Right lobe of liver (tissue), 6 donors: ENCODE data around the gene AHDC1. TPM values are rescaled to one million over a fixed set of nuclear protein-coding genes. Genes with fewer than 3 reads are reported as not detected.
"Not testable (repeated sequence)": the region's sequence is repeated elsewhere in the genome, so short reads cannot be mapped to it uniquely, and the experiment has no call there.

ENCODE experiments used
- ATAC-seq, 4 donors: fragments of 200-7000 bp; cut with Tn5 transposase; one replicate each; pipeline ENCODE4 v1.9.1; 2020; ENCODE audit warnings: mild to moderate bottlenecking in 4 of 4, moderate library complexity in 4 of 4
- DNase-seq, 3 donors: peaks; one replicate each; pipeline ENCODE4 v3.0.0-alpha.2; 2020
- H3K27ac ChIP-seq, 3 donors: fragments of 200-600 bp; one replicate each; pipeline ENCODE4 v1.8.0; 2022
- H3K27me3 ChIP-seq, 2 donors: fragments of 200-600 bp; one replicate each; pipeline ENCODE4 v1.8.0; 2022
- H3K36me3 ChIP-seq, 4 donors: fragments of 200-600 bp; sonication (generic) in 1 of 4; one replicate each; pipeline versions ENCODE4 v1.5.1 to v1.8.0; 2017 to 2022; ENCODE audit warnings: control low read depth in 1 of 4
- H3K4me1 ChIP-seq, 4 donors: fragments of 200-600 bp; sonication (generic) in 1 of 4; one replicate each; pipeline versions ENCODE4 v1.5.1 to v1.8.0; 2017 to 2022; ENCODE audit warnings: control low read depth in 1 of 4
- H3K4me3 ChIP-seq, 3 donors: fragments of 200-600 bp; one replicate each; pipeline ENCODE4 v1.8.0; 2022
- H3K9me3 ChIP-seq, 4 donors: fragments of 200-600 bp; sonication (generic) in 1 of 4; one replicate each; pipeline versions ENCODE4 v1.5.1 to v1.8.0; 2017 to 2022; ENCODE audit warnings: control low read depth in 1 of 4
- POLR2A ChIP-seq: fragments of 450-650 bp; IDR thresholded peaks from one replicate; pipeline ENCODE4 v1.6.1; 2017; ENCODE audit warnings: antibody characterized with exemption, mild to moderate bottlenecking
- WGBS: methylation state at CpG from one replicate; pipeline ENCODE4 v1.1.6; 2018; ENCODE audit warnings: low coverage, low lambda C conversion rate; ENCODE audit not compliant: insufficient coverage; ENCODE audit errors: missing lambda C conversion rate; 5-methylcytosine and 5-hydroxymethylcytosine counted together
- intact Hi-C, 2 donors: fragments of 100-400 bp; cut with DNase I; formaldehyde crosslinking; loops; one replicate each; pipeline versions ENCODE4 v1.11.2 to v1.14.1; 2022
- total RNA-seq, 6 experiments: library from RNA; depleted of rRNA in 2 of 6; stranded (reverse); fragments of >200 nt in 2 of 6; fragmentation: NEBNext Ultra II Directional in 3 of 6; extraction: Animal tissue kit (Norgen Biotek cat#: 25700) in 3 of 6; gene quantifications; one replicate each; pipeline versions ENCODE4 v1.1.0 to v1.2.4, GENCODE V29; 2016 to 2023
- TF ChIP-seq, protein P1 (sequence below), 4 donors: fragments of 200-600 bp in 3 of 4; fragments of 450-650 bp in 1 of 4; IDR thresholded peaks; one replicate each; pipeline versions ENCODE4 v1.5.1 to v1.8.0; 2016 to 2022; ENCODE audit warnings: antibody characterized with exemption in 4 of 4, mild to moderate bottlenecking in 2 of 4
- donor health status: DM: no; HTN: yes; CAD: no.
- donor health status: DM: no; HTN: no; CAD: no.
- donor health status: DM: no; HTN: no; CAD: no.
- donor health status: DM: no; HTN: yes; CAD: no.
- donor health status: DM: no; HTN: yes; CAD: no.

AHDC1 gene
- total RNA-seq, 6 experiments from 2014 or later, result 5.5 to 21.3 (median 10.9) TPM

- ATAC-seq, result no peak
- no peak for DNase-seq
- Histone ChIP-seq H3K4me3 (no peak overlapping the region), H3K27me3 (no peaks in the 10 kb centered on the region), H3K9me3 (no peaks in the 10 kb centered on the region), H3K36me3 (peaks cover 0 to 17% (median 2%) of the 10 kb centered on the region in 4 donors), H3K4me1 (peaks cover 0 to 25% (median 0%) of the 10 kb centered on the region in 4 donors), H3K27ac (peak overlapping the region in 1 of 3 donors; percentile 43)
- 48% methylated on average over 7 of the region's 8 CpGs for WGBS
- intact Hi-C loops, result loop anchor here (5.0 to 10.0 kb wide), 3 partner anchors 42 to 110 kb away; partner anchors contain the start of gene AHDC1 (in 1 of the 2)
- TF ChIP-seq POLR2A, result no peak
- TF ChIP-seq, protein P1, sequence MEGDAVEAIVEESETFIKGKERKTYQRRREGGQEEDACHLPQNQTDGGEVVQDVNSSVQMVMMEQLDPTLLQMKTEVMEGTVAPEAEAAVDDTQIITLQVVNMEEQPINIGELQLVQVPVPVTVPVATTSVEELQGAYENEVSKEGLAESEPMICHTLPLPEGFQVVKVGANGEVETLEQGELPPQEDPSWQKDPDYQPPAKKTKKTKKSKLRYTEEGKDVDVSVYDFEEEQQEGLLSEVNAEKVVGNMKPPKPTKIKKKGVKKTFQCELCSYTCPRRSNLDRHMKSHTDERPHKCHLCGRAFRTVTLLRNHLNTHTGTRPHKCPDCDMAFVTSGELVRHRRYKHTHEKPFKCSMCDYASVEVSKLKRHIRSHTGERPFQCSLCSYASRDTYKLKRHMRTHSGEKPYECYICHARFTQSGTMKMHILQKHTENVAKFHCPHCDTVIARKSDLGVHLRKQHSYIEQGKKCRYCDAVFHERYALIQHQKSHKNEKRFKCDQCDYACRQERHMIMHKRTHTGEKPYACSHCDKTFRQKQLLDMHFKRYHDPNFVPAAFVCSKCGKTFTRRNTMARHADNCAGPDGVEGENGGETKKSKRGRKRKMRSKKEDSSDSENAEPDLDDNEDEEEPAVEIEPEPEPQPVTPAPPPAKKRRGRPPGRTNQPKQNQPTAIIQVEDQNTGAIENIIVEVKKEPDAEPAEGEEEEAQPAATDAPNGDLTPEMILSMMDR (IDR thresholded peaks at IDR 0.05), result no peak
Observed at GRCh38 chr1:27554759-27555699, 48.9 kb downstream of the AHDC1 start.

DNA sequence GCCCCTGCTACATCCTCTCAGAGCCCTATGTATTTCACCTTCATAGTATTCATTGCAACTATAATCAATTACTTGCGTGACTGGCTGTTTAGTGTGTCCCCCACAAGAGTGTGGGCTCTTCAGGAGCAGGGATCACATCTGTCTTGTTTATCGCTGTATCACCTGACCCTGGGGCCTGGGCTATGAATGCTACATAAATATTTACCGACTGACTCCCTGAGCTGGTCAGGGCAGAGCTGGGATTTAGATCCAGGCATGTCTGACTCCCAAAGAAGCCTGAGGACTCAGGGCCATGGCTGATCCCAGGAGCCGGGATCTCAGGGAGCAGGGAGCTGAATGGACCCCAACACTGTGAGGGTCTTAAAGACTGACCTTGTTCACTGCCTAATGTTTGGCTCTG, 49.7 kb downstream of the AHDC1 start:
- no peak overlapping the region for H3K4me3 ChIP-seq
- no peaks in the 10 kb centered on the region for H3K27me3 ChIP-seq
- intact Hi-C loops, result loop anchor here (5.0 to 10.0 kb wide), 2 partner anchors 48 to 111 kb away; partner anchors contain the start of gene AHDC1 (in 1 of the 2)
- no peak overlapping the region for H3K27ac ChIP-seq
- peak in 2 of 4 donors; percentile 2 to 12 for ATAC-seq
- H3K4me1 ChIP-seq, result peaks cover 0 to 25% (median 0%) of the 10 kb centered on the region in 4 donors
- H3K36me3 ChIP-seq, result peaks cover 0 to 17% (median 2%) of the 10 kb centered on the region in 4 donors
- DNase-seq, result no peak
- WGBS, result 58% methylated on average over 3 of the region's 4 CpGs
- no peaks in the 10 kb centered on the region for H3K9me3 ChIP-seq
- TF ChIP-seq, protein P1 (IDR thresholded peaks at IDR 0.05), result no peak

DNA sequence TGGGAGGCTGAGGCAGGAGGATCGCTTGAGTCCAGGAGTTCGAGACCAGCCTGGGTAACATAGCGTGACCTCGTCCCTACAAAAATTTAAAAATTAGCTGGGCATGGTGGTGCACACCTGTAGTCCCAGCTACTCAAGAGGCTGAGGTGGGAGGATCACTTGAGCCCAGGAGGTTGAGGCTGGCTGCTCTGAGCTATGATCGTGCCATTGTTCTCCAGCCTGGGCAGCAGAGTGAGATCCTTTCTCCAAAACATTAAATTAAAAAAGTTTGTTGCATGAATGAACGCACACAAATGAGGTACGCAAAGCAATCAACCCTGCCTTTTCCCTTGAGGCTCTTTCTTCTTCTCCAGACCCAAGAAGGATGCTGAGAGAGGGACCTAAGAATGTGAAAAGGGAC, 50.1 kb downstream of the AHDC1 start:
- WGBS, result 93% methylated on average over 7 of the region's 7 CpGs
- not testable (repeated sequence) for H3K9me3 ChIP-seq, ATAC-seq, H3K4me3 ChIP-seq, H3K27ac ChIP-seq, H3K27me3 ChIP-seq, DNase-seq
- Histone ChIP-seq H3K4me1 (peaks cover 0 to 25% (median 0%) of the 10 kb centered on the region in 4 donors), H3K36me3 (peaks cover 0 to 17% (median 2%) of the 10 kb centered on the region in 4 donors)
- intact Hi-C loops, result loop anchor here (5.0 to 10.0 kb wide), 2 partner anchors 48 to 111 kb away; partner anchors contain the start of gene AHDC1 (in 1 of the 2)

- Histone ChIP-seq H3K4me1 (peaks cover 0 to 25% (median 0%) of the 10 kb centered on the region in 4 donors), H3K9me3 (no peaks in the 10 kb centered on the region), H3K27ac (no peak overlapping the region), H3K4me3 (no peak overlapping the region), H3K36me3 (peaks cover 0 to 17% (median 2%) of the 10 kb centered on the region in 4 donors), H3K27me3 (no peaks in the 10 kb centered on the region)
- ATAC-seq (no peak), DNase-seq (no peak)
- TF ChIP-seq POLR2A, result no peak
- intact Hi-C loops, result loop anchor here (5.0 to 10.0 kb wide), 2 partner anchors 49 to 112 kb away; partner anchors contain the start of gene AHDC1 (in 1 of the 2)
- 88% methylated on average over 7 of the region's 16 CpGs for WGBS
Observed at GRCh38 chr1:27552911-27553420, 51.0 kb downstream of the AHDC1 start.

GRCh38 chr1:27551953-27552312, 52.0 kb downstream of the AHDC1 start:
- intact Hi-C loops, result loop anchor here (5.0 to 10.0 kb wide), 2 partner anchors 50 to 113 kb away; partner anchors contain the start of gene AHDC1 (in 1 of the 2)
- DNase-seq, result no peak
- Histone ChIP-seq H3K27me3 (no peaks in the 10 kb centered on the region), H3K27ac (no peak overlapping the region), H3K9me3 (no peaks in the 10 kb centered on the region), H3K4me1 (peaks cover 0 to 18% (median 0%) of the 10 kb centered on the region in 4 donors), H3K36me3 (peaks cover 0 to 17% (median 2%) of the 10 kb centered on the region in 4 donors), H3K4me3 (no peak overlapping the region)
- TF ChIP-seq POLR2A, result no peak
- TF ChIP-seq, protein P1 (IDR thresholded peaks at IDR 0.05), result no peak
- no CpG with 5 or more reads among the region's 14 CpGs for WGBS
- no peak for ATAC-seq
